A673 (cell line): ENCODE results near the gene ZNF493. TPM values are rescaled to one million over a fixed set of nuclear protein-coding genes. Genes with fewer than 3 reads are reported as not detected.

Experiments
- BruUV-seq: library from RNA; stranded (reverse); fragments of 400-500 nt; replicated peaks from 2 replicates; lab custom pipeline; 2021; lab: Mats Ljungman, UMichigan
- CTCF ChIA-PET: fragments of 300-600 bp; sonication (Branson Sonifier 250); formaldehyde crosslinking; loops from one replicate; lab custom pipeline; 2022; ENCODE audit warnings: antibody characterized with exemption; lab: Charles Lee
- POLR2A ChIA-PET: fragments of 300-600 bp; sonication (Branson Sonifier 250); formaldehyde crosslinking; loops from one replicate; lab custom pipeline; 2022; ENCODE audit warnings: antibody characterized with exemption; ENCODE audit not compliant: low non-redundant PET; lab: Charles Lee
- DNase-seq: peaks from one replicate; pipeline ENCODE4 v3.0.0-alpha.2; 2015; ENCODE audit warnings: low spot score
- H3K27ac ChIP-seq: fragments of 200-600 bp; sonication (generic); 2 replicates; pipeline ENCODE4 v1.5.1; 2016; ENCODE audit warnings: mixed run types, low read depth, mild to moderate bottlenecking, mixed read lengths, antibody characterized with exemption, low read length; ENCODE audit not compliant: poor library complexity, severe bottlenecking
- H3K27me3 ChIP-seq: fragments of 200-600 bp; sonication (generic); replicated peaks from 2 replicates; pipeline ENCODE4 v1.6.1; 2017; ENCODE audit warnings: mixed run types, low read depth, mild to moderate bottlenecking, mixed read lengths, antibody characterized with exemption, low read length; ENCODE audit not compliant: insufficient read depth, poor library complexity
- H3K36me3 ChIP-seq: fragments of 200-600 bp; sonication (generic); 2 replicates; pipeline ENCODE4 v1.6.1; 2016; ENCODE audit warnings: mixed run types, mild to moderate bottlenecking, mixed read lengths, antibody characterized with exemption, low read length; ENCODE audit not compliant: insufficient read depth, poor library complexity, severe bottlenecking
- H3K4me1 ChIP-seq: fragments of 200-600 bp; sonication (generic); 2 replicates; pipeline ENCODE4 v1.6.1; 2017; ENCODE audit warnings: mixed run types, mild to moderate bottlenecking, mixed read lengths, antibody characterized with exemption, low read length; ENCODE audit not compliant: insufficient read depth, poor library complexity, severe bottlenecking
- H3K4me3 ChIP-seq: fragments of 200-600 bp; sonication (generic); 2 replicates; pipeline ENCODE4 v1.5.1; 2016; ENCODE audit warnings: low read depth, mixed run types, mild to moderate bottlenecking, mixed read lengths, low read length; ENCODE audit not compliant: poor library complexity, severe bottlenecking
- H3K9me3 ChIP-seq: fragments of 200-600 bp; sonication (generic); 2 replicates; pipeline ENCODE4 v1.6.1; 2016; ENCODE audit warnings: mixed run types, low read depth, mild to moderate bottlenecking, mixed read lengths, antibody characterized with exemption, low read length; ENCODE audit not compliant: poor library complexity, severe bottlenecking
- CTCF ChIP-seq: fragments of 300-800, 200-600 bp; sonication (generic); conservative IDR thresholded peaks from 2 replicates; pipeline ENCODE4 v1.5.1; 2017; ENCODE audit warnings: low read depth, mild to moderate bottlenecking, antibody characterized with exemption, low read length, moderate library complexity, mixed read lengths
- EZH2 ChIP-seq: fragments of 200-600 bp; sonication (generic); IDR thresholded peaks from 2 replicates; pipeline ENCODE4 v1.6.1; 2017; ENCODE audit warnings: borderline replicate concordance, low read depth, mild to moderate bottlenecking, mixed read lengths, antibody characterized with exemption, low read length; ENCODE audit not compliant: poor library complexity, severe bottlenecking
- intact Hi-C: fragments of 100-400 bp; cut with micrococcal nuclease; formaldehyde crosslinking; loops from one replicate; pipeline ENCODE4 v1.10.0; 2022; ENCODE audit not compliant: unreplicated experiment
- total RNA-seq: library from RNA; stranded (reverse); gene quantifications from 2 replicates; pipeline ENCODE4 v1.2.3, GENCODE V29; 2021

Gene ZNF493
- total RNA-seq, 1 experiment from 2014 or later, result 5.5 TPM

- H3K36me3 ChIP-seq, result no peaks in the 10 kb centered on the region
- ChIA-PET POLR2A (no interaction called here), CTCF (no interaction called here)
- TF ChIP-seq EZH2 (no peak), CTCF (no peak)
- H3K4me1 ChIP-seq, result no peaks in the 10 kb centered on the region
- intact Hi-C loops, result no loop called here
- no peak for DNase-seq
- no peaks in the 10 kb centered on the region for H3K27me3 ChIP-seq
- BruUV-seq, result no TSS peak
- no peak overlapping the region for H3K27ac ChIP-seq
- no peak overlapping the region for H3K4me3 ChIP-seq
- peaks cover 58% of the 10 kb centered on the region for H3K9me3 ChIP-seq
These were observed 25.3 kb downstream of the ZNF493 start for GRCh38 chr19:21422244-21422643.

DNA sequence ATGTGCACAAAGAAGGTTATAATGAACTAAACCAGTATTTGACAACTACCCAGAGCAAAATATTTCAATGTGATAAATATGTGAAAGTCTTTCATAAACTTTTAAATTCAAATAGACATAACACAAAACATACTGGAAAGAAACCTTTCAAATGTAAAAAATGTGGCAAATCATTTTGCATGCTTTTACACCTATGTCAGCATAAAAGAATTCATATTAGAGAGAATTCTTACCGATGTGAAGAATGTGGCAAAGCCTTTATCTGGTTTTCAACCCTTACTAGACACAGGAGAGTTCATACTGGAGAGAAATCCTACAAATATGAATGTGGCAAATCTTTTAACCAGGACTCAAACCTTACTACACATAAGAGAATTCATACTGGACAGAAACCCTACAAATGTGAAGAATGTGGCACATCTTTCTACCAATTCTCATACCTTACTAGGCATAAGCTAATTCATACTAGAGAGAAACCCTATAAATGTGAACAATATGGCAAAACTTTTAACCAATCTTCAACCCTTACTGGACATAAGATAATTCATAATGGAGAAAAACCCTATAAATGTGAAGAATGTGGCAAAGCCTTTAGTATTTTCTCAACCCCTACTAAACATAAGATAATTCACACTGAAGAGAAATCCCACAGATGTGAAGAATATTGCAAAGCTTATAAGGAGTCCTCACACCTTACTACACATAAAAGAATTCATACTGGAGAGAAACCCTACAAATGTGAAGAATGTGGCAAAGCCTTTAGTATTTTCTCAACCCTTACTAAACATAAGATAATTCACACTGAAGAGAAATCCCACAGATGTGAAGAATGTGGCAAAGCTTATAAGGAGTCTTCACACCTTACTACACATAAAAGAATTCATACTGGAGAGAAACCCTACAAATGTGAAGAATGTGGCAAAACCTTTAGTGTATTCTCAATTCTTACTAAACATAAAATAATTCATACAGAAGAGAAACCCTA lies 26.4 kb downstream of the ZNF493 start:
- intact Hi-C loops, result no loop called here
- H3K4me1 ChIP-seq, result no peaks in the 10 kb centered on the region
- ChIA-PET POLR2A (no interaction called here), CTCF (interaction anchor here (0.7 kb wide), 1 partner anchor 997 kb away, joined by 3 read pairs; no protein-coding TSS in a partner anchor)
- H3K9me3 ChIP-seq, result peaks cover 58% of the 10 kb centered on the region
- no peak overlapping the region for H3K27ac ChIP-seq
- no peak overlapping the region for H3K4me3 ChIP-seq
- BruUV-seq, result no TSS peak
- H3K27me3 ChIP-seq, result no peaks in the 10 kb centered on the region
- DNase-seq, result no peak
- no peak for TF ChIP-seq CTCF
- no peak for TF ChIP-seq EZH2
- H3K36me3 ChIP-seq, result no peaks in the 10 kb centered on the region

DNA sequence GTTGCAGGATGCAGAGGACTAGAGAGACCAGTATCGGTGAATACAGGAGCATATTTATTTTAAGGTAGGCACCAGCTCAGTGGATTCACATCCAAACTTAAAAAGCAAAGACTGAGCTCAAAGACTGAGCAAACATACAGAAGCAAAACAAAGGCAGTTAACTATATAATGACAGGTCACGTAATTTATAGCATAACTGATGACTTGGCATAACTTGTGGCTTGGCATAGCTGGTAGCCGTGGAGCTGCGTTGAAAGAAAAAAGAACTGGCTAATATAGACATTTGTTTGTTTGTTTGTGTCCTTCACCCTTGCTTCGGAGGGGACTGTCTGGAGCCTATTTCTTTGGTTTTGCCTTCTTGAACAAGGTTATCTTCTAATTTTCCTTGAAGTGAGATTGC lies 33.7 kb downstream of the ZNF493 start:
- H3K9me3 ChIP-seq, result peaks cover 40% of the 10 kb centered on the region
- TF ChIP-seq EZH2 (no peak), CTCF (no peak)
- no peaks in the 10 kb centered on the region for H3K4me1 ChIP-seq
- POLR2A ChIA-PET, result no interaction called here
- CTCF ChIA-PET, result no interaction called here
- no peaks in the 10 kb centered on the region for H3K36me3 ChIP-seq
- no TSS peak for BruUV-seq
- no peak overlapping the region for H3K4me3 ChIP-seq
- H3K27ac ChIP-seq, result no peak overlapping the region
- no peak for DNase-seq
- no peaks in the 10 kb centered on the region for H3K27me3 ChIP-seq
- intact Hi-C loops, result no loop called here
